ENCODE data around the gene OTX1.
"Not testable (repeated sequence)": the region's sequence is repeated elsewhere in the genome, so short reads cannot be mapped to it uniquely, and the experiment has no call there.

Gene OTX1

GRCh38 chr2:63064197-63064596 is 13.6 kb downstream of the OTX1 start:
- H3K27ac ChIP-seq = no peak overlapping the region
- CTCF ChIA-PET = interaction anchor here (0.6 kb wide), 1 partner anchor 719 kb away, joined by 4 read pairs; no protein-coding TSS in a partner anchor
- no peak for DNase-seq (ENCODE audit: low spot score)
- POLR2A ChIA-PET (ENCODE audit: low non-redundant PET) = no interaction called here
- TF ChIP-seq CTCF (conservative IDR thresholded peaks at IDR 0.05; ENCODE audit: low read depth) = no peak

GRCh38 chr2:63064661-63065060 is 14.0 kb downstream of the OTX1 start:
- no peak for TF ChIP-seq CTCF (conservative IDR thresholded peaks at IDR 0.05; ENCODE audit: low read depth)
- ChIA-PET CTCF (no interaction called here), POLR2A (ENCODE audit: low non-redundant PET) (no interaction called here)
- no peak overlapping the region for H3K27ac ChIP-seq
- no peak for DNase-seq (ENCODE audit: low spot score)

GRCh38 chr2:63066265-63066664 is 15.6 kb downstream of the OTX1 start:
- POLR2A ChIA-PET (ENCODE audit: low non-redundant PET) = no interaction called here
- no peak for TF ChIP-seq CTCF (conservative IDR thresholded peaks at IDR 0.05; ENCODE audit: low read depth)

GRCh38 chr2:63066838-63067237 is 16.2 kb downstream of the OTX1 start:
- TF ChIP-seq CTCF (conservative IDR thresholded peaks at IDR 0.05; ENCODE audit: low read depth) = no peak
- ChIA-PET CTCF (interaction anchor here (0.6 to 1.0 kb wide), 2 partner anchors 10 to 13 kb away, joined by 3 read pairs; no protein-coding TSS in a partner anchor), POLR2A (ENCODE audit: low non-redundant PET) (no interaction called here)
- DNase-seq (ENCODE audit: low spot score) = no peak
- no peak overlapping the region for H3K27ac ChIP-seq

More at GRCh38 chr2:63066265-63066664, 15.6 kb downstream of the OTX1 start:
- H3K27ac ChIP-seq = no peak overlapping the region
- DNase-seq (ENCODE audit: low spot score) = no peak
- CTCF ChIA-PET = interaction anchor here (0.6 kb wide), 1 partner anchor 11 kb away, joined by 3 read pairs; no protein-coding TSS in a partner anchor

GRCh38 chr2:63071664-63072063 is 21.0 kb downstream of the OTX1 start:
- H3K27ac ChIP-seq = no peak overlapping the region
- POLR2A ChIA-PET (ENCODE audit: low non-redundant PET) = no interaction called here
- no peak for DNase-seq (ENCODE audit: low spot score)
- TF ChIP-seq CTCF (conservative IDR thresholded peaks at IDR 0.05; ENCODE audit: low read depth) = no peak
- CTCF ChIA-PET = no interaction called here

- CTCF ChIA-PET = interaction anchor here (0.6 kb wide), 1 partner anchor 192 kb away, joined by 3 read pairs; no protein-coding TSS in a partner anchor
- POLR2A ChIA-PET (ENCODE audit: low non-redundant PET) = no interaction called here
- DNase-seq (ENCODE audit: low spot score) = no peak
- TF ChIP-seq CTCF (conservative IDR thresholded peaks at IDR 0.05; ENCODE audit: low read depth) = no peak
- H3K27ac ChIP-seq = no peak overlapping the region
Observed at GRCh38 chr2:63073994-63074393, 23.4 kb downstream of the OTX1 start.

GRCh38 chr2:63074399-63074798 is 23.8 kb downstream of the OTX1 start:
- POLR2A ChIA-PET (ENCODE audit: low non-redundant PET); H3K27ac ChIP-seq; DNase-seq (ENCODE audit: low spot score): not testable (repeated sequence)
- CTCF ChIA-PET = interaction anchor here (0.6 kb wide), 1 partner anchor 192 kb away, joined by 3 read pairs; no protein-coding TSS in a partner anchor
